SU-DHL-6 (cell line): ENCODE results near the gene CEP126.
"Not testable (repeated sequence)": the region's sequence is repeated elsewhere in the genome, so short reads cannot be mapped to it uniquely, and the experiment has no call there.

ENCODE experiments used
- CTCF ChIP-seq: fragments of 200-600 bp; sonication (generic); IDR thresholded peaks from one replicate; pipeline ENCODE4 v1.5.1; 2017; ENCODE audit warnings: antibody characterized with exemption, mild to moderate bottlenecking, low read length, moderate library complexity; ENCODE audit not compliant: insufficient read depth, poor library complexity, severe bottlenecking
- EZH2phosphoT487 ChIP-seq: fragments of 200-600 bp; sonication (generic), shearing (Covaris generic); conservative IDR thresholded peaks from 2 replicates; pipeline ENCODE4 v1.6.1; 2018; ENCODE audit warnings: mild to moderate bottlenecking, antibody characterized with exemption, low read length, moderate library complexity, mixed read lengths

GRCh38 chr11:101994052-101994469, 79.3 kb downstream of the CEP126 start:
- TF ChIP-seq CTCF, EZH2phosphoT487: not testable (repeated sequence)
